Measurements from ENCODE around the gene TAF1D. TPM values are rescaled to one million over a fixed set of nuclear protein-coding genes. Genes with fewer than 3 reads are reported as not detected.
"Not testable (repeated sequence)": the region's sequence is repeated elsewhere in the genome, so short reads cannot be mapped to it uniquely, and the experiment has no call there.

The TAF1D gene
- total RNA-seq, 1 donor from 2014 or later: 145 TPM

DNA sequence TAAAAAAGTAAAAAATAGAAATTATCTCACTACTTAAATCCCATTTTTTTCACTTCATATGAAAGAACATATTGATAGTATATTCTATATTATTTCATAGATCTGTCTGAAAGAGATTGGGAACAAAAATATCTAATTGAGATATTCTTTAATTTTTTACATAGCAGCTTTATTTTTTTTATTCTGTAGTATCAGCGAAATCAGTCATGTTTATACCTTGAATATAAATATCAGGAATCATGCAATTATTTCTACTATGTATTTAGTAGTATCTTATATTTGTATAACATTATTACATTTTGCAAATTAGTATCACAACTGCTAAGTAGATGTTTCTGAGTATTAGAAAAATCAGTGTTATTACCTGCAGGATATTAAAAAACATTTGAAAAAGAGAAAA lies 20.6 kb upstream of the TAF1D start:
- H3K27me3 ChIP-seq (ENCODE audit: insufficient read depth, low read length): no peaks in the 10 kb centered on the region
- no peak overlapping the region for H3K27ac ChIP-seq (ENCODE audit: low read depth, low read length)
- no peaks in the 10 kb centered on the region for H3K79me2 ChIP-seq (ENCODE audit: insufficient read depth, low read length)
- Mint-ChIP-seq H3K4me1 (ENCODE audit: low read depth, unreplicated experiment) (no peaks in the 10 kb centered on the region), H3K4me3 (ENCODE audit: unreplicated experiment) (no peak overlapping the region), H3K36me3 (ENCODE audit: low read depth, unreplicated experiment) (peaks cover 22% of the 10 kb centered on the region), H3K27me3 (ENCODE audit: low read depth, unreplicated experiment) (no peaks in the 10 kb centered on the region), H3K9me3 (ENCODE audit: unreplicated experiment) (no peaks in the 10 kb centered on the region), H3K27ac (ENCODE audit: unreplicated experiment) (no peak overlapping the region)
- no peaks in the 10 kb centered on the region for H3K36me3 ChIP-seq (ENCODE audit: insufficient read depth, low read length)
- no peaks in the 10 kb centered on the region for H4K20me1 ChIP-seq (ENCODE audit: insufficient read depth, low read length)
- TF ChIP-seq, protein P1, sequence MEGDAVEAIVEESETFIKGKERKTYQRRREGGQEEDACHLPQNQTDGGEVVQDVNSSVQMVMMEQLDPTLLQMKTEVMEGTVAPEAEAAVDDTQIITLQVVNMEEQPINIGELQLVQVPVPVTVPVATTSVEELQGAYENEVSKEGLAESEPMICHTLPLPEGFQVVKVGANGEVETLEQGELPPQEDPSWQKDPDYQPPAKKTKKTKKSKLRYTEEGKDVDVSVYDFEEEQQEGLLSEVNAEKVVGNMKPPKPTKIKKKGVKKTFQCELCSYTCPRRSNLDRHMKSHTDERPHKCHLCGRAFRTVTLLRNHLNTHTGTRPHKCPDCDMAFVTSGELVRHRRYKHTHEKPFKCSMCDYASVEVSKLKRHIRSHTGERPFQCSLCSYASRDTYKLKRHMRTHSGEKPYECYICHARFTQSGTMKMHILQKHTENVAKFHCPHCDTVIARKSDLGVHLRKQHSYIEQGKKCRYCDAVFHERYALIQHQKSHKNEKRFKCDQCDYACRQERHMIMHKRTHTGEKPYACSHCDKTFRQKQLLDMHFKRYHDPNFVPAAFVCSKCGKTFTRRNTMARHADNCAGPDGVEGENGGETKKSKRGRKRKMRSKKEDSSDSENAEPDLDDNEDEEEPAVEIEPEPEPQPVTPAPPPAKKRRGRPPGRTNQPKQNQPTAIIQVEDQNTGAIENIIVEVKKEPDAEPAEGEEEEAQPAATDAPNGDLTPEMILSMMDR (IDR thresholded peaks at IDR 0.05; ENCODE audit: insufficient read depth, low read depth, low read length): no peak
- TF ChIP-seq EZH2 (IDR thresholded peaks at IDR 0.05; ENCODE audit: insufficient read depth, low read length): no peak
- H3K4me2 ChIP-seq (ENCODE audit: low read length): no peak overlapping the region
- DNase-seq (ENCODE audit: low read depth) (no peak), FAIRE-seq (no peak)
- H3K4me3 ChIP-seq (ENCODE audit: insufficient read depth, low read depth, low read length): no peak overlapping the region
- no peak overlapping the region for H3K9ac ChIP-seq (ENCODE audit: low read length)
- H3K4me1 ChIP-seq (ENCODE audit: insufficient read depth, low read length): peaks cover 4% of the 10 kb centered on the region
- H3K9me3 ChIP-seq (ENCODE audit: insufficient read depth, low read depth, low read length): no peaks in the 10 kb centered on the region
- H2AFZ ChIP-seq (ENCODE audit: low read depth, low read length): no peak overlapping the region

- H3K9ac ChIP-seq (ENCODE audit: low read length); H3K4me3 Mint-ChIP-seq (ENCODE audit: unreplicated experiment); H3K4me1 ChIP-seq (ENCODE audit: insufficient read depth, low read length); H3K9me3 Mint-ChIP-seq (ENCODE audit: unreplicated experiment); H3K36me3 ChIP-seq (ENCODE audit: insufficient read depth, low read length); H3K27ac ChIP-seq (ENCODE audit: low read depth, low read length); H4K20me1 ChIP-seq (ENCODE audit: insufficient read depth, low read length); H3K27me3 ChIP-seq (ENCODE audit: insufficient read depth, low read length); H3K4me3 ChIP-seq (ENCODE audit: insufficient read depth, low read depth, low read length); H3K27me3 Mint-ChIP-seq (ENCODE audit: low read depth, unreplicated experiment); H3K9me3 ChIP-seq (ENCODE audit: insufficient read depth, low read depth, low read length); H3K27ac Mint-ChIP-seq (ENCODE audit: unreplicated experiment); H3K4me1 Mint-ChIP-seq (ENCODE audit: low read depth, unreplicated experiment); H2AFZ ChIP-seq (ENCODE audit: low read depth, low read length); DNase-seq (ENCODE audit: low read depth); H3K4me2 ChIP-seq (ENCODE audit: low read length); FAIRE-seq; H3K79me2 ChIP-seq (ENCODE audit: insufficient read depth, low read length): not testable (repeated sequence)
- H3K36me3 Mint-ChIP-seq (ENCODE audit: low read depth, unreplicated experiment): peaks cover 18% of the 10 kb centered on the region
These were observed 17.8 kb upstream of the TAF1D start for GRCh38 chr11:93759123-93759522.

GRCh38 chr11:93757924-93758865 lies 16.9 kb upstream of the TAF1D start:
- FAIRE-seq (no peak), DNase-seq (ENCODE audit: low read depth) (no peak)
- Histone ChIP-seq H3K27ac (ENCODE audit: low read depth, low read length) (no peak overlapping the region), H4K20me1 (ENCODE audit: insufficient read depth, low read length) (no peaks in the 10 kb centered on the region), H3K9me3 (ENCODE audit: insufficient read depth, low read depth, low read length) (no peaks in the 10 kb centered on the region), H3K79me2 (ENCODE audit: insufficient read depth, low read length) (no peaks in the 10 kb centered on the region), H3K4me2 (ENCODE audit: low read length) (no peak overlapping the region), H3K4me3 (ENCODE audit: insufficient read depth, low read depth, low read length) (no peak overlapping the region), H3K27me3 (ENCODE audit: insufficient read depth, low read length) (no peaks in the 10 kb centered on the region), H2AFZ (ENCODE audit: low read depth, low read length) (no peak overlapping the region), H3K9ac (ENCODE audit: low read length) (no peak overlapping the region), H3K36me3 (ENCODE audit: insufficient read depth, low read length) (no peaks in the 10 kb centered on the region), H3K4me1 (ENCODE audit: insufficient read depth, low read length) (no peaks in the 10 kb centered on the region)
- H3K27ac Mint-ChIP-seq (ENCODE audit: unreplicated experiment): no peak overlapping the region
- H3K27me3 Mint-ChIP-seq (ENCODE audit: low read depth, unreplicated experiment): no peaks in the 10 kb centered on the region
- H3K4me3 Mint-ChIP-seq (ENCODE audit: unreplicated experiment): no peak overlapping the region
- H3K9me3 Mint-ChIP-seq (ENCODE audit: unreplicated experiment): no peaks in the 10 kb centered on the region
- TF ChIP-seq, protein P1 (IDR thresholded peaks at IDR 0.05; ENCODE audit: insufficient read depth, low read depth, low read length): no peak
- TF ChIP-seq EZH2 (IDR thresholded peaks at IDR 0.05; ENCODE audit: insufficient read depth, low read length): no peak
- H3K36me3 Mint-ChIP-seq (ENCODE audit: low read depth, unreplicated experiment): peaks cover 14% of the 10 kb centered on the region
- no peaks in the 10 kb centered on the region for H3K4me1 Mint-ChIP-seq (ENCODE audit: low read depth, unreplicated experiment)
